Measurements from ENCODE around the gene PRR7.
"Not testable (repeated sequence)": the region's sequence is repeated elsewhere in the genome, so short reads cannot be mapped to it uniquely, and the experiment has no call there.

The PRR7 gene

GRCh38 chr5:177470759-177471536 lies 24.3 kb downstream of the PRR7 start:
- no peak for DNase-seq

GRCh38 chr5:177471610-177472356 lies 25.2 kb downstream of the PRR7 start:
- no peak for DNase-seq

DNA sequence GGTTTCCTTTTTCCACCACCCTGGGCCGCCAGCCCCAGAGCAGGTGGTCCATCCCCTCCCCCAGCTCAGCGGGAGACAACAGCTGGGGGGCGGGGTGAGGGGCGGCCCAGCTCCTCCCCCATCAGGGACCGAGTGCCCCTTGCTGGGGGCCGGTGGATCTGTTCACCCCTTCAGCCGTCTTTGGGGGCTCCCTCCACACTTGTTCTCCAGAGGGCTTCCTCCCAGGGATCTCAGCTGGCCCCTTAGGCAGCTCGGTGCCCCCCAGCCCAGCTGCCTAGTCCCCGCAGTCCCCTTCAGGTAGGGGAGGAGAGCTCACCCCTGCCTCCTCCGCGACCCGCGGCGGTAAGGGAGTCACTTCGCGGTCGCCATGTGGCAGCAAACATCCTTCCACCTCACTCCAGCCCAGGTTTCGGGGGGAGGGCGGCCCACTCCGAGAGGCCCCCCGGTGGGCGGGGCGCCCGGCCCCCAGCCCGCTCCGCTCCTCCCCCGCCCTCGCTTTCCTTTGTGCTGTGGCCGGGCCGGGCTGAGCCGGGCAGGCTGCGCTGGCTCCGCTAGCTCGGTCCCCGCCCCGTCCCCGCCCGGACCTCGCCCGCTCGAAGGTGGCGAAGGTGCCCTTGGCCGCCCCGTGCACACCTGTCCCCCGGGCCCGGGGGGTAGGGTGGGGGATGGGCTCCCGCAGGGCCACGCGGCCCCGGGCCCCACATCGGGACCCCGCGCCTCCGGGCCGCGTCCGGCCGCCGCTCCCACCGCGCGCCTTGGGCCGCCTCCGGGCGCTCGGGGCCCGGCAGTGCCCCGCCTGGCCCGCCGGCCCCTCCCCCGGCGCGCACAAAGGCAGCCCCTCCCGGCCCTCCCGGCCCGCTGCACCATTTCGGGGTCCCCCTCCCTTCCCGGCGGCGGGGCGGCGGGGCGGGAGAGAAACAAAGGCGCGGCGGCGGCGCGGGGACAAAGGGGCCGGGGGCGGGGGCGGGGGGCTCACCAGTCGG lies 26.1 kb downstream of the PRR7 start:
- no peak for DNase-seq

DNA sequence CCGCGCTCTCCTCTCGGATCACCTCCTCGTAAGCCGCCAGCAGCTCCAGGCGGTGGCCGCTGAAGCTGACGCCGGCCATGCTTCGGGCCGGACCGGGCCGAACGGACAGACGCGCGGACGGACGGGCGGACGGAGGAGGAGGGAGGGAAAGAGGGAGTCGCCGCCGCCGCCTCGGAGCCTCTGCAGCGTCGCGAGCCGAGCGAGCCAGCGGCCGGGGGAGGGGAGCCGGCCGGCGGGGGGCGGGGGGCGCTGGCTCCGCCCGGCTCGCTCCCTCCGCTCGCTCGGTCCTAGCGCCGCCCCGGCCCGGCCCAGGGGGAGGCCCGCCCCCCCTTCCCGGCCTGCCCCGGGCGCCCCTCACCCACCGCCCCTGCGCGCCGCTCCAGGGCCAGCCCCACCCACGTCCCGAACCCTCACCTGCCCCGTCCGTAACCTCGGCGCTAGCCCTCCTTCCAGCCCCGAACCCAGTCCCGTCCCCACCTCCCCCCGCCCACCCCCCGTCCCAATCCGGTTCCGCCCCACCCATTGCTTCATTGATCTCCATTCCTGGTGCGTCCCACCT lies 26.9 kb downstream of the PRR7 start, which contains the start of gene DBN1:
Gene DBN1 (minus strand): TSS at position 192 of the 559 bp plus-strand sequence. CDS start 113 bp downstream, at position 79.
- no peak for DNase-seq

DNA sequence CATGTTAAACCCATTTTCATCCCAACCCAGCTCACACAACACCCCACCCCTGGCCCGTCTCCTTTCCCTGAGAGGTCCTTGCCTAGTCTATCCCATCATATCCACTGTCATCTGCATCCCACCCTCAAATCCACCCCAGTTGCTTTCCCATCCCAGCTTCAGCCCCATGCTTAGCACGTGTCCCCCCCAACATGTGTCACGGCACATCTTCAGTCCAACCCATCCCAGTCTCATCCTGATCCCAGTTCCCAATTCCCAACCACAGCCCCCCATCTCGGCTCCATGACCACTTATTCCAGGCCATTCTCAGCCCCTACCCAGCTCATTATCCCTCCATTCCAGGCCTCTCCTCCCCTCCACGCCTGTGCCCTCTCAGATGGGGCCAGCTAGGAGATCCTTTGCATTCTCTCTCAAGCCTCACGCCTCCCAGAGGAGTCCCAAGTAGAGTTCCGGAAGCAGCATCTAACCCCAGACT lies 27.4 kb downstream of the PRR7 start:
- DNase-seq: no peak

DNA sequence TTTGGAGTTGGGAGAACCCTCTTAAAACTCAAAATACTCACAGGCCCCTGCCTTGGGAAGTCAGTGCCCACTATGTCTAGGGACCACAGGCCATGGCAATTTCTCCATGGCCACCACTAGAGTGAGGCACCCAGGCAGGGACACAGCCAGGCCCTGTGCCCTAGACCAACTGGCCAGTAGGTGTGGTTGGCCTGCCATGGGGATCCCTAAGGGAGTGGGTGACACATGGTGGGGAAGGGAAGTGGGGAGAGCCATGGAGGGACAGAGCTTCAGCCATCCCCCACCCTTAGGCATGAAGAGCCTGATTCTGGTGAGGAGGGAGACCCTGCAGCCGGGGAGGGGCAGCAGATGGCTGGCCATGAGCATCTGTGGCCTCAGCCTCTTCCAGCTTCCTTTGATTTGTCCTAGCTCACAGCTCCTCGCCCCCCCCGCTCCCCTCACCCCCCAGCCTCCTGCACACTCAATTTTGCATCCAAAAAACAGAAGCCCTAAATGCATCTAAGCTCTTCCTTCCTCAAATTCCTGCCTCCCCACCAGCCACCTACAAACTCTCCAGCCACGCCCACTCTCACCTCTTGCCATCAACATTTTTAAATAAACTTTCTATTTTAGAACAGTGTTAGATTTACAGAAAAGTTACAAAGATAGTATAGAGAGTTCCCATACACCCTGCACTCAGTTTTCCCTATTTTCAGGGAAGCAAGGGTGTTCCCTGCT lies 28.4 kb downstream of the PRR7 start:
- DNase-seq: no peak

GRCh38 chr5:177475563-177476427 lies 29.2 kb downstream of the PRR7 start:
- DNase-seq: no peak

DNA sequence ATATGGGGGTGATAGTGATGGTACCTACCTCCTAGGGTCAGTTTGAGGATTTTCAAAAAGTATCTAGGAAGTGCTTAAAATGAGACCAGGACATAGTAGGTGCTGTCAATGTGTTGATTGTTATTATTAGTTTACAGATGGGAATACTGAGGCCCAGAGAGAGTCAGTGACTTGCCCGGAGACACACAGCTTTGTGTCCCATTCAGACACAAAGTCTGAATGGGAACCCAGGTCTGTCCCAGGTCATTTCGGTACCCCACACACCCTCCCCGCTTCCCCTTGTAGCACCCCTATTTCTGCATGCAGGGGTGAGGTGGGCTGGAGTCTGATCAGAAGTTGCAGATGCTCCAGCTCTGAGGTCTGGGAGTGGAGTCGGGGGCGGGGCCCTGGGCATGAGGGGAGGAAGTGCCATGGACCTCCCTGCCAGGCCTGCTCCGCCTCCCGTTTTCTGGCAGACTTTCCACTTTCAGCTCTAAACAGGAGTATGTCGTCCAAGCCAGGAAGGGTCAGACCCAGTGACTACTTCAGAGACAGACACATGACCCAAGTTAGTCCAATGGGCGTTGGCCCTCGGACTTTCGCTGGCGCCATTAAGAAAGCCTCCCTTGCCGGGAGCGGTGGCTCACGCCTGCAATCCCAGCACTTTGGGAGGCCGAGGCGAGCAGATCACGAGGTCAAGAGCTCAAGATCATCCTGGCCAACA lies 30.1 kb downstream of the PRR7 start:
- no peak for DNase-seq

GRCh38 chr5:177477701-177478477 lies 31.3 kb downstream of the PRR7 start:
- DNase-seq: no peak

- DNase-seq: no peak
Measured at GRCh38 chr5:177478711-177479646, 32.4 kb downstream of the PRR7 start.

DNA sequence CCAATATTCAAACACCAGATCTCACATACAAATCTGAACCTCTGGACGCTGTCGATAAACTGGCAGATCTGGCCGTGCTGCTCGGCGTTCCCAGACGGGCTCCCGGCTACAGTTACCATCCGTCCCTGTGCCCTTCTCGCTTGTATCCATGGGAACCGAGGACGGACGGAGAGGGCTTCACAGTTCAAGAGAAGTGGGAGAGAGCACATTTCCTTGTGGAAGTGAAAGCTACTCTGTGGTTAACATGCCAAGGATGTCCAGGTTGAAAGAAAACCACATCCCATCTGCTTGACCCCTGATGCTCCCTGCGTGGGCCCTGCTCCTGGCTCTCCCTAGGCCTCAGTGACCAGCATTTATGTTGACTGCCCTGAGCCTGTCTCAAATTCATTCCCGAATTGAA lies 33.2 kb downstream of the PRR7 start:
- no peak for DNase-seq

GRCh38 chr5:177482359-177482795 lies 35.8 kb downstream of the PRR7 start:
- DNase-seq: no peak

GRCh38 chr5:177483042-177483441 lies 36.4 kb downstream of the PRR7 start:
- DNase-seq: no peak

DNA sequence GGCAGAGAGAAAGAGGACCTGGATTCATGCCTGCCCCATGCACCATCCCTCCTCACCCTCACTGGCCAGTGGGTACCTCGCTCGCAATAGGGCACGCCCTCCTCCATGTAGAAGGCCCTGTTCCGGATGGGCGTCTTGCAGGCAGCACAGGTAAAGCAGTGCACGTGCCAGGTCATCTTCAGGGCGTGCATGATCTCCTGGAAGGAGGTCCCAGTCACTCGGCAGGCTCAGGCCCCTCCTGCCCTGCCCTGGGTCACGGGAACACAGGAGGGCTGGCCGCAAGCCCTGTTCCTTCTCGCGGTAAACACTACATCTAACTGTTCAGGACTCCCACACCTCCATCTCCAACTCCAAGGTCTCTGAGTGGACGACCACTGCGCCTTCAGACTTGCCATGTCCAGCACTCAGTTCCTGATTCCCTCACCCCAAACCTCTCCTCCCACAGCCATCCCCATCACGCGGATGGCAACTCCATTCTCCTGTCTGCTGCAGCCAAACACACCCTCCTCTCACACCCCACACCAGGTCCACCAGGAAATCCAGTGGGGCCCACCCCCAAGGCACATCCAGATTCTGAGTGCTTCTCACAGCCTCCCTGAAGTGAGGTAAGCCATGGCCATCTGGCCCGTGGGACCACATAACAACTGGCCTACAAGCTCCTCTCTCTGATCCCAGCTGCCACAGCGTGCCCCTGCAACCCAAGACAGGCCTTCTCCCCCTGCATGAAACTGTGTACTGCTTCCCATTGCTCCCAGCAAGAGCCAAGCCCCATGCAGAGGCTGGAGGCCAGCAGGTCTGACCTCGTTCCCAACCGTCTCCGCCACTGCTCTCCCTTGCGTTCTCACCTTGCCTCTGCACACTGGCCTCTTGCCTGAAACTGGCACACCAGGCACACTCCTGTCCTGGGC lies 37.6 kb downstream of the PRR7 start:
- DNase-seq: no peak

GRCh38 chr5:177484902-177485549 lies 38.4 kb downstream of the PRR7 start:
- no peak for DNase-seq

DNA sequence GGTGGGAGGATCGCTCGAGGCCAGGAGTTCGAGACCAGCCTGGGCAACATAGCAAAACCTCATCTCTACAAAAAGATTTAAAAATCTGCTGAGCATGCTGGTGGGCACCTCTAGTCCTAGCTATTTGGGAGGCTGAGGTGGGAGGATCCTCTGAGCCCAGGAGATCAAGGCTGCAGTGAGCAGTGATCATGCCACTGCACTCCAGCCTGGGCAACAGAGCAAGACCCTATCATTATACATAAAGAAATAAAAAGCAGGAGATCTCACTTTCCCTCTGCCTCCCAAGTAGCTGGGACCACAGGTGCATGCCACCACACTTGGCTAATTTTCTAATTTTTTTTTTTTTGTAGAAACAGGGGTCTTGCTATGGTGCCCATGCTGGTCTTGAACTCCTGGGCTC lies 39.1 kb downstream of the PRR7 start:
- not testable (repeated sequence) for DNase-seq
